K562 (cell line): ENCODE measurements around the gene PIP4K2A. TPM values are rescaled to one million over a fixed set of nuclear protein-coding genes. Genes with fewer than 3 reads are reported as not detected.

Experiments used
- CBX5 ChIP-seq: IDR thresholded peaks from 2 replicates; pipeline ENCODE4 v1.6.1; 2014; ENCODE audit warnings: low read depth, borderline replicate concordance
- GTF2E2 ChIP-seq: fragments of 200-800 bp; sonication (Bioruptor generic); IDR thresholded peaks from 2 replicates; pipeline ENCODE4 v1.6.1; 2016; ENCODE audit warnings: missing genetic modification characterization, missing compliant biosample characterization
- HDAC8 ChIP-seq: fragments of 450-650 bp; IDR thresholded peaks from 2 replicates; pipeline ENCODE4 v1.6.1; 2016; ENCODE audit warnings: mild to moderate bottlenecking, missing genetic modification characterization, moderate library complexity, missing compliant biosample characterization
- MED1 ChIP-seq: sonication (generic); formaldehyde crosslinking; IDR thresholded peaks from 2 replicates; pipeline ENCODE4 v1.8.1; 2023; ENCODE audit warnings: missing genetic modification reagents, borderline replicate concordance
- POLR2B ChIP-seq: fragments of 450-650 bp; IDR thresholded peaks from 2 replicates; pipeline ENCODE4 v1.6.1; 2018; ENCODE audit warnings: low read depth; ENCODE audit not compliant: partially characterized antibody
- SLC30A9 ChIP-seq: fragments of 250-450 bp; sonication (Bioruptor Pico); IDR thresholded peaks from 2 replicates; pipeline ENCODE4 v1.8.0; 2022; ENCODE audit warnings: mild to moderate bottlenecking, moderate library complexity
- TAF15 ChIP-seq: fragments of 200-400 bp; formaldehyde crosslinking; IDR thresholded peaks from 2 replicates; pipeline ENCODE4 v1.6.1; 2017; ENCODE audit warnings: mild to moderate bottlenecking, low read depth, low read length, moderate library complexity
- TSC22D4 ChIP-seq: fragments of 450-650 bp; IDR thresholded peaks from 2 replicates; pipeline ENCODE4 v1.6.1; 2016; ENCODE audit warnings: missing genetic modification characterization, missing biosample characterization, control low read depth
- ZNF586 ChIP-seq: fragments of 450-650 bp; formaldehyde crosslinking; conservative IDR thresholded peaks from 2 replicates; pipeline ENCODE4 v1.4.0; 2020; ENCODE audit warnings: mild to moderate bottlenecking, moderate library complexity
- polyA plus RNA-seq, 8 experiments: library from polyadenylated mRNA; depleted of rRNA in 4 of 8; stranded (reverse) in 5 of 8; unstranded in 3 of 8; fragments of >200 nt; fragmentation: Nextera tagmentation in 2 of 8; fragmentation: Illumina TruSeq in 1 of 8; extraction: Ambion mirVana in 2 of 8; extraction: Trizol in 1 of 8; gene quantifications; 2 replicates each; pipeline versions ENCODE4 v1.2.1 to v1.2.3, GENCODE V29; 2011 to 2014; ENCODE audit warnings: inconsistent platforms in 1 of 8, missing spikeins in 1 of 8
- total RNA-seq, 7 experiments: library from RNA; depleted of rRNA in 6 of 7; stranded (reverse); fragments of >200 nt in 6 of 7; fragmentation: Illumina TruSeq in 2 of 7; extraction: Trizol in 2 of 7; gene quantifications; 2 replicates each; pipeline versions ENCODE4 v1.2.1 to v1.2.3, GENCODE V29; 2011 to 2021; ENCODE audit warnings: low replicate concordance in 1 of 7
- TF ChIP-seq, protein P1 (sequence below): sonication (generic); formaldehyde crosslinking; IDR thresholded peaks from 2 replicates; pipeline ENCODE4 v1.8.0; 2022; ENCODE audit warnings: missing genetic modification reagents, mild to moderate bottlenecking, borderline replicate concordance
- TF ChIP-seq, protein P2 (sequence below), 3 experiments: fragments of 200-800 bp in 1 of 3; fragments of 250-450 bp in 1 of 3; fragments of 450-650 bp in 1 of 3; sonication (Bioruptor Pico) in 1 of 3; sonication (Bioruptor generic) in 1 of 3; formaldehyde crosslinking in 1 of 3; IDR thresholded peaks; 2 replicates each; pipeline versions ENCODE4 v1.6.1 to v1.8.0; 2016 to 2022; ENCODE audit warnings: mild to moderate bottlenecking in 2 of 3, missing genetic modification characterization in 2 of 3, missing compliant biosample characterization in 1 of 3, moderate library complexity in 1 of 3
- TF ChIP-seq, protein P3 (sequence below), 2 experiments: fragments of 450-650 bp; IDR thresholded peaks; 2 replicates each; pipeline ENCODE4 v1.6.1; 2018; ENCODE audit warnings: mild to moderate bottlenecking in 2 of 2, low read depth in 1 of 2; ENCODE audit not compliant: partially characterized antibody in 2 of 2
- TF ChIP-seq, protein P4 (sequence below): fragments of 450-650 bp; IDR thresholded peaks from 2 replicates; pipeline ENCODE4 v1.6.1; 2017; ENCODE audit warnings: mild to moderate bottlenecking, moderate library complexity
- TF ChIP-seq, protein P5 (sequence below): fragments of 200-400 bp; formaldehyde crosslinking; IDR thresholded peaks from 2 replicates; pipeline ENCODE4 v1.6.1; 2017; ENCODE audit warnings: mild to moderate bottlenecking, low read depth, low read length, moderate library complexity

The PIP4K2A gene
- total and polyA plus RNA-seq, 9 of the 15 experiments (the other 6 are each of a cell fraction or from before 2014, with no cell fraction given) = 35.6 to 117 (median 71.9) TPM

DNA sequence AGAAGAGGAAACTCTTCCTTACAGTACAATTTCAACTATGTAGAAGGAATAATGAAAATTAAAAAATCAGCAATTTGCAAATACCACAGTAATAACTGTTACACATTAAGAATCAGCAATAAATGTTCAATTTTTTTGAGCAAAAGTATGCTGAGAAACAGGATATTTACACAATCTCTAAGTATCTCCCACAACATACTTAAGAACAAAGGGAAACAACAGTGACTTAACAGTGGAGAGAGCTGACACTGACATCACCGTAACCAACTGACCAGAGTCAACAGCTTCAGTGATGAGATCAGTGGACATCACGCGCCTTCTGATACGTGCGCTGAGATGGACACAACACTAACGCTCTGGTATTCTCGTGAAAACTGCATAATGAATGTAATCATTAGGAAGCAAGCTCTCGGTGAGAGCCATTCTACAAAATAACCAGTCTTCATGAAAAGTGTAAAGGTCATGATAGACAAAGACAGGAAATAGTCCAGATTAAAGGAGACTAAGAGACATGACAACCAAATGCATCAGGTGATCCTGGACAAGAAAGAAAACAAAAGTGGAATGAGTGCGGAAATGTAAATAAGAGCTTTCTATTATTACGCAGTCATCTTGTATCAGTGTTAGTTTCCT, 82.6 kb downstream of the PIP4K2A start (continued):
- TF ChIP-seq, protein P1, sequence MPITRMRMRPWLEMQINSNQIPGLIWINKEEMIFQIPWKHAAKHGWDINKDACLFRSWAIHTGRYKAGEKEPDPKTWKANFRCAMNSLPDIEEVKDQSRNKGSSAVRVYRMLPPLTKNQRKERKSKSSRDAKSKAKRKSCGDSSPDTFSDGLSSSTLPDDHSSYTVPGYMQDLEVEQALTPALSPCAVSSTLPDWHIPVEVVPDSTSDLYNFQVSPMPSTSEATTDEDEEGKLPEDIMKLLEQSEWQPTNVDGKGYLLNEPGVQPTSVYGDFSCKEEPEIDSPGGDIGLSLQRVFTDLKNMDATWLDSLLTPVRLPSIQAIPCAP (CRISPR knock-in tag) = no peak
- no peak for TF ChIP-seq TAF15
- peak; percentile 70; the same call in 1 of the 2 replicates for TF ChIP-seq GTF2E2 (tag)
- TF ChIP-seq ZNF586 (CRISPR knock-in tag) = no peak
- TF ChIP-seq MED1 = no peak
- TF ChIP-seq, protein P2, sequence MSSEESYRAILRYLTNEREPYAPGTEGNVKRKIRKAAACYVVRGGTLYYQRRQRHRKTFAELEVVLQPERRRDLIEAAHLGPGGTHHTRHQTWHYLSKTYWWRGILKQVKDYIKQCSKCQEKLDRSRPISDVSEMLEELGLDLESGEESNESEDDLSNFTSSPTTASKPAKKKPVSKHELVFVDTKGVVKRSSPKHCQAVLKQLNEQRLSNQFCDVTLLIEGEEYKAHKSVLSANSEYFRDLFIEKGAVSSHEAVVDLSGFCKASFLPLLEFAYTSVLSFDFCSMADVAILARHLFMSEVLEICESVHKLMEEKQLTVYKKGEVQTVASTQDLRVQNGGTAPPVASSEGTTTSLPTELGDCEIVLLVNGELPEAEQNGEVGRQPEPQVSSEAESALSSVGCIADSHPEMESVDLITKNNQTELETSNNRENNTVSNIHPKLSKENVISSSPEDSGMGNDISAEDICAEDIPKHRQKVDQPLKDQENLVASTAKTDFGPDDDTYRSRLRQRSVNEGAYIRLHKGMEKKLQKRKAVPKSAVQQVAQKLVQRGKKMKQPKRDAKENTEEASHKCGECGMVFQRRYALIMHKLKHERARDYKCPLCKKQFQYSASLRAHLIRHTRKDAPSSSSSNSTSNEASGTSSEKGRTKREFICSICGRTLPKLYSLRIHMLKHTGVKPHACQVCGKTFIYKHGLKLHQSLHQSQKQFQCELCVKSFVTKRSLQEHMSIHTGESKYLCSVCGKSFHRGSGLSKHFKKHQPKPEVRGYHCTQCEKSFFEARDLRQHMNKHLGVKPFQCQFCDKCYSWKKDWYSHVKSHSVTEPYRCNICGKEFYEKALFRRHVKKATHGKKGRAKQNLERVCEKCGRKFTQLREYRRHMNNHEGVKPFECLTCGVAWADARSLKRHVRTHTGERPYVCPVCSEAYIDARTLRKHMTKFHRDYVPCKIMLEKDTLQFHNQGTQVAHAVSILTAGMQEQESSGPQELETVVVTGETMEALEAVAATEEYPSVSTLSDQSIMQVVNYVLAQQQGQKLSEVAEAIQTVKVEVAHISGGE (CRISPR knock-in tag; IDR thresholded peaks at IDR 0.05) = no peak
- TF ChIP-seq, protein P3, sequence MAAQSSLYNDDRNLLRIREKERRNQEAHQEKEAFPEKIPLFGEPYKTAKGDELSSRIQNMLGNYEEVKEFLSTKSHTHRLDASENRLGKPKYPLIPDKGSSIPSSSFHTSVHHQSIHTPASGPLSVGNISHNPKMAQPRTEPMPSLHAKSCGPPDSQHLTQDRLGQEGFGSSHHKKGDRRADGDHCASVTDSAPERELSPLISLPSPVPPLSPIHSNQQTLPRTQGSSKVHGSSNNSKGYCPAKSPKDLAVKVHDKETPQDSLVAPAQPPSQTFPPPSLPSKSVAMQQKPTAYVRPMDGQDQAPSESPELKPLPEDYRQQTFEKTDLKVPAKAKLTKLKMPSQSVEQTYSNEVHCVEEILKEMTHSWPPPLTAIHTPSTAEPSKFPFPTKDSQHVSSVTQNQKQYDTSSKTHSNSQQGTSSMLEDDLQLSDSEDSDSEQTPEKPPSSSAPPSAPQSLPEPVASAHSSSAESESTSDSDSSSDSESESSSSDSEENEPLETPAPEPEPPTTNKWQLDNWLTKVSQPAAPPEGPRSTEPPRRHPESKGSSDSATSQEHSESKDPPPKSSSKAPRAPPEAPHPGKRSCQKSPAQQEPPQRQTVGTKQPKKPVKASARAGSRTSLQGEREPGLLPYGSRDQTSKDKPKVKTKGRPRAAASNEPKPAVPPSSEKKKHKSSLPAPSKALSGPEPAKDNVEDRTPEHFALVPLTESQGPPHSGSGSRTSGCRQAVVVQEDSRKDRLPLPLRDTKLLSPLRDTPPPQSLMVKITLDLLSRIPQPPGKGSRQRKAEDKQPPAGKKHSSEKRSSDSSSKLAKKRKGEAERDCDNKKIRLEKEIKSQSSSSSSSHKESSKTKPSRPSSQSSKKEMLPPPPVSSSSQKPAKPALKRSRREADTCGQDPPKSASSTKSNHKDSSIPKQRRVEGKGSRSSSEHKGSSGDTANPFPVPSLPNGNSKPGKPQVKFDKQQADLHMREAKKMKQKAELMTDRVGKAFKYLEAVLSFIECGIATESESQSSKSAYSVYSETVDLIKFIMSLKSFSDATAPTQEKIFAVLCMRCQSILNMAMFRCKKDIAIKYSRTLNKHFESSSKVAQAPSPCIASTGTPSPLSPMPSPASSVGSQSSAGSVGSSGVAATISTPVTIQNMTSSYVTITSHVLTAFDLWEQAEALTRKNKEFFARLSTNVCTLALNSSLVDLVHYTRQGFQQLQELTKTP (IDR thresholded peaks at IDR 0.05; ENCODE audit: low read depth in 1 of 2, partially characterized antibody in 2 of 2) = peak; percentile 43 to 93
- peak; percentile 42 for TF ChIP-seq POLR2B
- TF ChIP-seq HDAC8 (tag) = no peak
- TF ChIP-seq TSC22D4 (tag) = no peak
- TF ChIP-seq CBX5 = no peak
- TF ChIP-seq SLC30A9 (CRISPR knock-in tag) = no peak
- TF ChIP-seq, protein P4, sequence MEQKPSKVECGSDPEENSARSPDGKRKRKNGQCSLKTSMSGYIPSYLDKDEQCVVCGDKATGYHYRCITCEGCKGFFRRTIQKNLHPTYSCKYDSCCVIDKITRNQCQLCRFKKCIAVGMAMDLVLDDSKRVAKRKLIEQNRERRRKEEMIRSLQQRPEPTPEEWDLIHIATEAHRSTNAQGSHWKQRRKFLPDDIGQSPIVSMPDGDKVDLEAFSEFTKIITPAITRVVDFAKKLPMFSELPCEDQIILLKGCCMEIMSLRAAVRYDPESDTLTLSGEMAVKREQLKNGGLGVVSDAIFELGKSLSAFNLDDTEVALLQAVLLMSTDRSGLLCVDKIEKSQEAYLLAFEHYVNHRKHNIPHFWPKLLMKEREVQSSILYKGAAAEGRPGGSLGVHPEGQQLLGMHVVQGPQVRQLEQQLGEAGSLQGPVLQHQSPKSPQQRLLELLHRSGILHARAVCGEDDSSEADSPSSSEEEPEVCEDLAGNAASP = no peak
- TF ChIP-seq, protein P5, sequence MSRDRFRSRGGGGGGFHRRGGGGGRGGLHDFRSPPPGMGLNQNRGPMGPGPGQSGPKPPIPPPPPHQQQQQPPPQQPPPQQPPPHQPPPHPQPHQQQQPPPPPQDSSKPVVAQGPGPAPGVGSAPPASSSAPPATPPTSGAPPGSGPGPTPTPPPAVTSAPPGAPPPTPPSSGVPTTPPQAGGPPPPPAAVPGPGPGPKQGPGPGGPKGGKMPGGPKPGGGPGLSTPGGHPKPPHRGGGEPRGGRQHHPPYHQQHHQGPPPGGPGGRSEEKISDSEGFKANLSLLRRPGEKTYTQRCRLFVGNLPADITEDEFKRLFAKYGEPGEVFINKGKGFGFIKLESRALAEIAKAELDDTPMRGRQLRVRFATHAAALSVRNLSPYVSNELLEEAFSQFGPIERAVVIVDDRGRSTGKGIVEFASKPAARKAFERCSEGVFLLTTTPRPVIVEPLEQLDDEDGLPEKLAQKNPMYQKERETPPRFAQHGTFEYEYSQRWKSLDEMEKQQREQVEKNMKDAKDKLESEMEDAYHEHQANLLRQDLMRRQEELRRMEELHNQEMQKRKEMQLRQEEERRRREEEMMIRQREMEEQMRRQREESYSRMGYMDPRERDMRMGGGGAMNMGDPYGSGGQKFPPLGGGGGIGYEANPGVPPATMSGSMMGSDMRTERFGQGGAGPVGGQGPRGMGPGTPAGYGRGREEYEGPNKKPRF = no peak
